Activated T-helper 1 cell treated with anti-CD3 and anti-CD28 coated beads, Interleukin-2, amount 50 U/mL, for 16 hours (primary cell): Measurements from ENCODE around the gene STK35.
A peak's percentile ranks its signal among the peaks of the same experiment; 100 is the strongest.

Experiments
- DNase-seq, 2 donors: peaks; one replicate each; pipeline ENCODE4 v3.0.0-alpha.2; 2020; ENCODE audit warnings: low read depth in 1 of 2, low spot score in 1 of 2

Gene STK35

DNA sequence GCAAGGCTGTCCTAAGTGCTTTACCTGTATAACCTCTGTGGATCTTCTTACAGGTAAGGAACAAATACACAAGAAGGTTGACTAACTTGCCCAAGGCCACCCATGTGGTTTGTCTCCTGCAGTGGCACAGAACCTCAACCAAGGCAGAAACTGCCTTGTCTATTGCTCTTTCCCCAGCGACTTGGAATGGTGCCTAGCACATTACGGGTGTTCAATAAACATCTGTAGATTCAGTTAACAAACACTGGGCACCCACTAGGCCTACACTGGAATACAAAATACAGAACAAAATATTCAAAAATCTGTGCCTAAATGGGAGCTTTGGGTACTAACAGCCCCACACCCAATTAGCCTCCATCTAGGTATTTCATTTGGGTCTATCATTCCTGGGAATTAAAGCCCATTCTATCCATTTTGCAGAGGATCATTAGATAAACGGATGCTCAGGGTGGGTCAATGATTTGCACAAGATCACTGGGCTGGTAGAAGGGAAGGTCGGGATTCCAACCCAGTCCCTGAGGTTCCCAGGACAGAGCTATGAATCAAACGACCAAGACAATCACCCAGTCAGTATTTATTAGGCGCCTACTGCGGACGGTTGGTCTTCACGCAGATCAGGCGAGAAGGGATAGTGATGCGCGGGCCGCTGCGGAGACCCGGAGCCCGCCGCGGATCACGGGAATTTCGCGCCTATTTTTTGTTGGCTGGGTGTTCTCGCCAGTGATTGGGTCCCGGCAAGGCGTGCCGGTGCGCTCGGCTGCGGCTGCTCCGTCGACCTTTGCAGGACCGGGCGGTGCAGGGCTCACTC, at the start of gene STK35:
TSS of gene STK35 (plus strand) at position 771 of the 808 bp plus-strand sequence. CDS start 55 bp downstream, outside the sequence.
- DNase-seq: peak in 1 of 2 donors; percentile 57

DNA sequence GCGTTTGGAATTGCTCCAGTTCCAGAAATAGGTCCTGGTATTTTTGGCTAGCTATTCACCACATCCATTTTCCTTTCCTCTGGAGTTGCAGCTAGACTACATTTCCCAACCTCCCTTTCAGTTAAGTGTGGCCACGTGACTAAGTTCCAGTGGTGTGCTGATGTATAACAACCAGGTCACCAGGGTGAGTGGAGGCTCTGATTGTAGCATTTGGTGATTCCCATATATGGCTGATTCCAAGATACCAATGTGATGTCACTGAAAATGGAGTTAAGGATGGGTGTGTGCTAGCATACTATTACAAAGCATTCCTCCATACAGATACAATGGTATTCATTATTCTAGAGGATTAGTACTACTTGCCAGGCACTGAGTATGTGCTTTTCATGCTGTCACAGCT, 49.7 kb upstream of the STK35 start:
- DNase-seq: no peak

DNA sequence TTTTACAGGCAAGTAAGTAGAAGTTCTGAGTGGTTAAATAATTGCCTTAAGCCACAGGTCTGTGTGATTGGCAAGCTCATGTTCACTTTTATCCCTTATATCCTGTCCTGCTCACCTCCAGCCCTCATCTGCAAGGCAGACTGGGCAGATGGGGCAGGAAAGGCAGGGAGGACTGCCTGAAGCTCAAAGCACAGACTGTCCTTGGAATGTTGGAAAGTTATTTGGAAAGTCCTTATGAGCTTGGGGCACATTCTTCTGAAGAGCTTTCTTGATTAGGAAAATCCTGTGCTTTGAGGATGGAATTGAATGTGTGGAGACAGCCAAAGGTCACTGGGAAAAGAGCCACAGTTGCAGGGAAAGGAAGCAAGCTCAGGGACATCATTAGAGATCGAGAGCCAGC, 48.9 kb upstream of the STK35 start:
- DNase-seq: no peak

DNA sequence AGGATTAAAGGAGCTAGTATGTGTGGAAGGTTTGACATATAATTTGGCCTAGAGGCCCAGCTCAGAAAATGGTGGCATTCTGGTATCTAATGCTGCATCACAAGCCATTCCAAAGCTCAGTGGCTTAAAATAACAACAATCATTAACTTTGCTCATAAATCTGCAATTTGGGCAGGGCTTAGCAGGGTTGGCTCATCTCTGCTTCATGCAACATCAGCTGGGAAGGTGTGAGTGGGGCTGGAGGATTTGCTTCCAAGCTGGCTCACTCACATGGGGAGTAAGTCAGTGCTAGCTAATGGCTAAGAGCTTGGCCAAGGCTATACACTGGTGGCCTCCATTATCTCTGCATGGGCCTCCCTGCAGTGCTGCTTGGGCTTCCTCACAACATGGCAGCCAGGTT, 48.0 kb upstream of the STK35 start:
- DNase-seq: no peak

DNA sequence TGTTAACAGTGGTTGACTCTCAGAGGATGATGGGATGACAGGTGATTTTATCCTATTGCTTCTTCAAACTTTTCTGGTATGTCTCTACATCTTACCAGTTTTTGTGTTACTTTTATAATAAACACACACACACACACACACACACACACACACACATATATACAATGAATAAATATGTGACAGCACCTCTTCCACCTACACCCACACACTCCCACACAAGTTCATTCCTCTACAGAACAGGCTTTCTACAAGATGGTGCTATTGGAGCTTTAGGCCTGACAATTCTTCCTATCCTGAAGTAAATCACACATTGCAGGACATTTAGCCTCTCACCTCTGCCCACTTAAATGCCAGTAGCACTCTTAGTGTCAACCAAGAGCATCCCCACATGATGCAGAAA, 46.7 kb upstream of the STK35 start:
- DNase-seq: no peak

DNA sequence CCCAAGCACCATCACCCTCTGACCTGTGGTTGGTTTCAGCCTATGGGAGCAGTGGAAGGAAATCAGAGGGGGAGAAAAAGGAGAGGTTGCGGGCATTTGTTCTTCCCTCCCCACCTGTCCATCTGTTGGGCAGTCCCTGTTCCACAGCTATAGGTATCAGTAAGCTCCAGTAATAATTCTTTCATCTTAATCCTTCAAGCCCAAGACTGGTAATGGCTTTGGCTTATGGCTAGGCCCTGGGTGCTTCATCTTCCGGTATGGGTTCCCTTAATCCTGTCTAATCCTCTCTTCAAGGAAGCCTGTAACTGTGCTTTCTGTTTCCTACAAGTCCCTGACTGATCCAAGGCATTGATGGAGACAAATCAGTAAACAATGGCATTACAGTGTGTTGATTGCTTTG, 42.2 kb upstream of the STK35 start:
- no peak for DNase-seq

DNA sequence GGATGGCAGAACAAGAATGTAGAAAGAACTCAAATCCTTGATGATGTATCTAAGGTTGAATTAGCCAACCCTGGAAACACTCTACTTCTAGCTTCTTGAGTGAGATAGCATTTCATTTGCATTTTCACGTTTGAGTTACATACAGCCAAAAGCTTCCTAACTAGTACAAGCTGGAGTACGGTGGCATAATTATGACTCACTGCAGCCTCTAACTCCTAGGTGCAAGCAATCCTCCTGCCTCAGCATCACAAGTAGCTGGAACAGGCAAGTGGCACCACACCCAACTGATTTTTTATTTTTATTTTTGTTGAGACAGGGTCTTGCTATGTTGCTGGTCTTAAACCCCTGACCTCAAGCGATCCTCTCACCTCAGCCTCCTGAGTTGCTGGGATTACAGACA, 36.5 kb upstream of the STK35 start:
- DNase-seq: no peak

DNA sequence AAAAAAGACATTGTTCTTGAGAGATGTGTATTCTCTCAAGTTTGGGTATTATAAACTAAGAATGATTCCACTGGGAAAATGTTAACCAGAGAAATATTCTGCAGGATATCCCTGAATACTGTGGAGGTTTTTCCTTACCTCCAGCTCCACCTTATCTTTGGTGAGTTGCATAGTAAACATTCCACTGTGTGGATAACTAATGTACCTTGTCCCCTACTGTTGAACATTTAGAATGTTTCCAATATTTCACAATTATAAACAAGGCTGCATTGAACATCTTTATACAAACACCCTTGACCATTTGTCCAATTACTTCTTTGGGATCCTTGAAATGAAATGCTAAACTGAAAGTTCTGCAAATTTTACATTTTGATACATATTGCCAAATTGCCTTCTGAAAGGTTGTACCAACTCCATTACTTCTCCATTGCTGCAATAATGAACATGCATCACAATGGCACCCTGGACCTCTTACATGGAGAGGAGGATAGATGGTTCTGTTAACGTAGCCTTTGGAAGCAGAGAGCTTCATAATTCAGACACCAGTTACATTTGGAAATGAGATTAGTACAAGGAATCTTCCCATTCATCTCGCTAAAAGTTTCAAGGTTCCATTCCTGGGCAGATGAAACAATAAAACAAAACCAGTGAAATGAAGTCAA, 35.0 kb upstream of the STK35 start:
- DNase-seq: no peak

DNA sequence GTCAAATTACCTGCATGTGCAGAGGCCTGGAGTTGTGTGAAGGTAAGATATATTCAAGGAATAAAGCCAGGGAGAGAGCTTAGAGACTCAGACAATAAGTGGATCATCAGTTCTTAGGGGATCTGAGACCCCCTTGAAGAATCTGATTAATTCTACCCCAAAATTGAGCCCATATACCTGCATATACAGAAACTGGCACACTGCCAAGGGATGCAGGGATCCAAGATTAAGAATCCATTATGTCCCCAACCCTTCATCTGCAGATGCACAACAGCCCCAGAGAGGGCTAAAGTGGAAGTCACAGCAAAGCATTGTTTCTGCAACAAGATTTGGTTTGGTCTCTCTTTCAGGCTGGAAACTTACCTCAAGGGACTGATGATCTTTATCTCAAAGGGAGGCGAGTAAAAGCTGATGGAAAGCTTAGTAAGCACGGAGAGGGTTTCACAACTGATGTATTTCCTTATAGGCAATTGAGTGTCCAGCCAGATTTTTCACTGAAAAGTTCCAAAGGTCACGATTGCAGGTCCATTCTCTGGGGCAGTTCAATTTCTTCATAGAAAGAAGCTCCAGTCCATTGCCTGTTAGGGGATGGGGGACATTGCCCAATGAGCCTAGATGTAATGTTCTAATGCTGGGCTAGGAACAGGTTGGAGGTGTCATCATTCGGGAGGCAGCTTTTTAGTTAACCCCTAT, 20.9 kb upstream of the STK35 start:
- DNase-seq: no peak

DNA sequence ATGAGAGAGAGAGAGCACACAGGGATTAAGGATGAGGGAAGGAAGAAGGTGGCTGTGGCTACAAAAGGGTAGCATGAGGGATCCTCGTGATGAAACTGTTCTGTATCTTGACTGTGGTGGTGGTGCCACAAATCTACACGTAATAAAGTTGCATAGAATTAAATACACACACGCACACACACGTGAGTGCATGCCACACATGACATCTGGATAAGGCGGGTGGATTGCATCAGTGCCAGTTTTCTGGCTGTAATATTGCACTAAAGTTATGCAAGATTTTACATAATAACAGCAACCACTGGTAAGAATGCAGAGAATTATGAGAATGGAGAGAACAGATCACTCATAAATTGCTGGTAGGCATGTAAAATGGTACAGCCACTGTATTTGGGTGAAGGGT, 16.9 kb upstream of the STK35 start:
- no peak for DNase-seq

DNA sequence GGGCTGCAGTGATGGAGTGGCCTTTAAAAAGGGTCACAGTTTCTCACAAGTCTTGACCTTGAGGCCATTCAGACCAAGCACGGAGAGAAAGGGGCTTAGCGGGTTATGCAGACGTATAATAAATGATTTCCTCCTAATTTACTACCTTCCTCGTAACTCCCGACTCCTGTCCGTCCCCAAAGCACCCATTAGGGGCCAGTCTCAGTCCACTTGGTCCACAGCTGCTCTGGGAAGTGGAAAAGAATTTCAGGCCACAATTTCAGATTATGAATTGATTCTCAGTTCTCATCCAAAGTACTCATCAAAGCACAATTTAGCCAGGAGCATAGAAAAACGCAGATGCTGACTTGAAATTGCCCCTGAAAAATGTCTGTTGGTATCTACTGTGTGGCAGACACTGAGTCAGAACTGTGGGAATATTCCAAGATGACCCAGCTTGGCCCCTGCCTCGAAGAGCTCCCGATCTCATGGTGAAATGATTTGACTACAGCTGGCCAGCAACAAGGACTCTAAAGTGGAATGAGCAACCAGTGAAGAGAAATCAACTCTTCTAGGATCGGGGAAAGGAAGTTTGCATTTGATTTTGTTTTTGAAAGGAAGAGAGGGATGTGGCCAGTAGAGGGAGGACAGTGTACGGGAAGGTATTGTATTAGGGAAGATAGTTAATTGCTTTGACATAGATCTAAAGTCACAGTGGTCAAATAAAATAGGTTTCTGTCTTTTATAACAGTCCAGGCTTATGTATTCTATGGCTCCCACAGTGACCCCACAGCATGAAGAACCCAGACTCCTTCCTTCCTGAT, 15.2 kb upstream of the STK35 start:
- DNase-seq: no peak

DNA sequence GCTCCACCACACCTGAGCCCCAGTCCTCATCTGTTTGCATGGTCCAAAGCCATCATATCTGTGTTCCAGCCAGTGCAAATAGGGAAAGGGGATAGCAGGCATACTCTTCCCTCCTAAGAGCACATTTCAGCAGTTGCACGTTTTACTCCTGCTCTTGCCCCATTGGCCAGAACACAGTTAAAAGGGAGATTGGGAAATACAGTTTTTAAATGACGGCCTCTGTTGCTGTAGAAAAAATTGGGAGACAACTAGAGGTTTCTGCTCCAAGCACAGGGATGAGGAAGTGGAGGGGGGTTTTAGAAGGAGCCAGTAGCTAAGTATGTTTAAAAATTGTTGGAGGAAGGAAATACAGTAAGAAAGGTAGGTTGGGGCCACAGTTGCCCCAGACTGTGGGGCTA, 14.6 kb upstream of the STK35 start:
- no peak for DNase-seq

DNA sequence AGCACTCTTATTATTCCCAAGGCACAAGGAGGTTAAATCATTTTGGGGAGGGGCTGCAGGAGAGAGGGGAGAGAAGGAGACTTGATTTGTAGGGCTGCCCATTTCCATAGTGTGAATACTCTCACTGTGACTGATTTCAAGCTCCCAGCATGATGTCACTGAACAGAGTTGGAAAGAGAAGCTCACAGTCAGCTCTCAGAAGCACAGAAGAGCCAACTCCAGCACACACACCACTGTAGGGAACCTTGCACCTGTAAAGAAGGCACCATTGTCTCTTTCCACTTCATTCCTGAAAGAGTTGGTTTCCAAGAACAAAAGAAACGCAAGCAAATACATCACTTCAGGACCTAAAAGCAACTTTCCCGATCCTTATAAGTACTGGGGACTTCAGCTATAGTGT, 12.7 kb upstream of the STK35 start:
- DNase-seq: no peak

DNA sequence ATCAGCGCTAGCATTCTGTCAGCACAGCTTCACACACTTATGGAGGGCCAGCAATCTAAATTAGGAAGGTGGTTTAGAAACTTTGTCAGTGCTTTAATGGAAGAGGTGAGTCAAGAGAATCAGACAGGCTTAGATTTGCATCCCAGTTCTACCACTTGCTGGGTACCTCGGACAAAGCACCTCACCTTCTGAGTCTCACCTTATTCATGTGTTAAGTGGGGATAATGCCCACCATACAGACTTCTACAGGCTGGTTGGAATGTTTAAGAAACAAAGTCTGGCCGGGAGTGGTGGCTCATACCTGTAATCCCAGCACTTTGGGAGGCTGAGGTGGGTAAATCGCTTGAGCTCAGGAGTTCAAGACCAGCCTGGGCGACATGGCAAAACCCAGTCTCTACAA, 12.2 kb upstream of the STK35 start:
- DNase-seq: no peak

DNA sequence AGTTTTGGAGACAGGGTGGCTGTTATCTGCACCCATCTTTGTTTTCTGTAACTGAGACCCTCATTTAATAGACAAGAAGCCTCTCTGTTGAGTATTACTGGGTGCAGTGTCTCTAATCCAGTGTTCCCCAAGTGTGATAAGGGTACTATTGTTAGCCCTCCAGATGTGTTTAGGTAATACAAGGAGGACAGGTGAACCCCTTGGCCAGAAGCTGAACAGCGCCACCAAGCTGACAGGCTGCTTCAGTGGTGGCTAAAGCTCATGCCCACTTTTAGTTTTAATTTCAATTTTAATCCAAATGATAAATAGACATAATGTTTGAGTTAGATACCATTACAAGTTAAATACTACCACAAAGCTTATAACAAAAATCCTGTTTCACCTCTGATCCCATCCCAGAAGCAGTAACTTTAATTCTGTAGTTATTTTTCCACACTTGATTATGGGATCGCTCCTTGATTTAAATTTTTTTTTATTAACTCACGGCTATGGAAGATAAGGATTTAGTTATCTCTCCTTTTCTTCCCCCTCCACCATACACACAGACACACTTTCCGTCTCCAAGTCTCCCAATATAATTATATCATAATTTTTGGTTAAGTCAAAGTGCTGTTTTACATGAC, 8.4 kb upstream of the STK35 start:
- no peak for DNase-seq

DNA sequence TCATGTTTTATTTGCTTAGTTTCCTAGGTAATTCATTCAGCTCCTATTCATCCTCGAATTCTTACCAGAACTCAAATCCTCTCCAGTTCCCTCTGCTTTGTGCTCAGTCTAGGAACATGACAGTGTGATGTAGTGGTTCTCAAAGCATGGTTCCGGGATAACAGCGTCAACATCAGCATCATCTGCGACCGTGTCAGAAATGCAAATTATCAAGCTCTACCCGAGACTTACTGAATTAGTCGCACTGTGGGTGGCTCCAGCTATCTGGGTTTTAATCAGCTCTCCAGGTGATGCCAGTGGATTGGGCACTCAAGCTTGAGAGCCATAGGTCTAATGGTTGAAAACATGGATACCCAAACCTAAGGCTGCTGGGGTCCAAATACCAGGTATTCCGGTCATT, 7.7 kb upstream of the STK35 start:
- DNase-seq: no peak

DNA sequence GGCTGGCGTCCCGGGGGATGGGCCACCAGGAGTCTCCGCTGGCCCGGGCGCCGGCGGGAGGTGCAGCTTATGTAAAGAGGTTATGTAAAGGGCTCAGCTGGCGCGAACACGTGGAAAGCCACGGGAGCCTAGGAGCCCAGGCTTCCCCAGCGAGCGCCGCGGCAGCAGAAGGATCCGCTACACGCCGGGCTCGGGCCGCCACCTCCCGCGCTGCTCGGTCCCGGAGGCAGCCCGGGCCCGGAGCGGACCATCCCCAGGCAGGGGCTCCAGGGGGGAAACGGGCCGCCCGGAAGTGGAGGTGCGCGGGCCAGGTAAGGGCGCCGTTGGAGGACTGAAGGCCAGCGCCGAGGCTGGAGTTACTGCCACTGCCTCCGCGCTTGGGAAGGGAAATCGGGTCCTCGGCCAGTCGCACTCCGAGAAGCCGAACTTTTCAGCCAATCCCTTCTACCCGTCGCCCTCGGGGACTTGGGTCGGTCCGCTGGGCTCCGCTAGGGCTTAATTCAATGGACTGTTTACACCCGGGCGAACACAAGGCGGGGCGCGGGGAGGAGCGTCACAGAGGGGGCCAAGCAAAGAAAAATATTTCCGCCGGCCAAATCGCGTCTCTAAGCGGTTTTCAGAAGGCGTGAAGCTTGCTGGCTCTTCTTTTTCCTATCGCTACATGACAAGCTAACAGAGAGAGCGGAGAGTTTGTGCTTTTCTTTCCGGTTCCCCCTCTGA, 398 bp downstream of the STK35 start:
- peak; percentile 76 to 79 for DNase-seq

DNA sequence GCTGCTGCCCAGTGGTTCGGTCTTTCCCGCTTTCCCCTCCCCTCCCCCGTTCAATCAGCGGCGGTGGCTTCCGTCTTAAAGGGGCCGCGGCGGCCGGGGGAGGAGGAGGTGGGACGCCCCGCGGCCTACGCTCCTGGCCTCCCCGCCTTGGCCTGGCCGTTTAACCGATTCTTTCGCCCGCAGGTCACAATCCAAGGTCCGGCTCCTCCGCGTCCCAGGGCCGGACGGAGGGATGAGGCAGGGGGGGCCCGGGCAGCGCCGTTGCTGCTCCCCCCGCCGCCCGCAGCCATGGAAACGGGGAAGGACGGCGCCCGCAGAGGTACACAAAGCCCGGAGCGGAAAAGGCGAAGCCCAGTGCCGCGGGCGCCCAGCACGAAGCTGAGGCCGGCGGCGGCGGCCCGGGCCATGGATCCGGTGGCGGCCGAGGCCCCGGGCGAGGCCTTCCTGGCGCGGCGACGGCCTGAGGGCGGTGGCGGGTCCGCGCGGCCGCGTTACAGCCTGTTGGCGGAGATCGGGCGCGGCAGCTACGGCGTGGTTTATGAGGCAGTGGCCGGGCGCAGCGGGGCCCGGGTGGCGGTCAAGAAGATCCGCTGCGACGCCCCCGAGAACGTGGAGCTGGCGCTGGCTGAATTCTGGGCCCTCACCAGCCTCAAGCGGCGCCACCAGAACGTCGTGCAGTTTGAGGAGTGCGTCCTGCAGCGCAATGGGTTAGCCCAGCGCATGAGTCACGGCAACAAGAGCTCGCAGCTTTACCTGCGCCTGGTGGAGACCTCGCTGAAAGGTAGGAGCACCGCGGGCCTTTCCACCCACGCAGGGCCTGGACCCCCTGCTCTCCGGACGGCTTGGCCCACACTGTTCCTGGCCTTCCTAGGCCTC, 1.2 kb downstream of the STK35 start:
- DNase-seq: peak; percentile 70 to 78

DNA sequence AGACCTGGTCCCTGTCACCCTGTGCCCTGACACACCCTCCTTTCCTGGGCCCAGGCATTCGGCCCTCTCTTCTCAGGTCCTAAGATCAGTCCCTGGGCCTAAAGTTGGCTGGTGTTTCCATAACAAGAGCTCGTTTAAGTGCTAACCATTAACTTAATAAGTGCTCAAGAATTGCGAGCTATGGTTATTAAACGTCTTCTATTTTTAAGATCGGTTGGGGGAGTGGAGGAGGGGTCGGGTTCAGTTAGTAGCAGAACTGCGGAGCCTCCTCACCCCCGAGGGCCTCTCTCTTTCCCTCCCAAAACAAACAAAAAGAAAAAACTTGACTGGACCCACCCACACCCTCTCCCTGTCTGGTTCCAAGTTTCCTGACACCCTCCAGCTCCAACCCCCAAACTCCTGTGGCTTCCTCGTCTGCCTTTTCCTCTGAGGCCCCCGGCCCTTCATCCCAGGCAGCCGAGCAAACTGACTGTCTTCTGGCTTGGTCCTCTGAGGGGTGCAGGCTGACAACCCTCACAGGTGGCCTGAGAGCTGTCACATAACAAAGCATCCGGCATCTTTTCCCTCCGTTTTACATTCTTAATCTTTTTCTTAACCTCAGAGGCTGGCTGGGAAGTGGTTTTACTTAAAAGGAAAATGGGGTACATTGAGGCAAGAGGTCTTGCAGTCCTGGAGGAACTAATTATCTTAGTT, 2.0 kb downstream of the STK35 start:
- DNase-seq: no peak
